Colon (tissue), 2 donors: ENCODE results near the gene FAM76A.
"Not testable (repeated sequence)": the region's sequence is repeated elsewhere in the genome, so short reads cannot be mapped to it uniquely, and the experiment has no call there.

ENCODE experiments used
- FAIRE-seq: peaks from 2 replicates; lab custom pipeline; 2012; peaks lifted over from hg19 to GRCh38; lab: Jason Lieb, UNC
- donor health status: control.
- donor health status: control.

Gene FAM76A

DNA sequence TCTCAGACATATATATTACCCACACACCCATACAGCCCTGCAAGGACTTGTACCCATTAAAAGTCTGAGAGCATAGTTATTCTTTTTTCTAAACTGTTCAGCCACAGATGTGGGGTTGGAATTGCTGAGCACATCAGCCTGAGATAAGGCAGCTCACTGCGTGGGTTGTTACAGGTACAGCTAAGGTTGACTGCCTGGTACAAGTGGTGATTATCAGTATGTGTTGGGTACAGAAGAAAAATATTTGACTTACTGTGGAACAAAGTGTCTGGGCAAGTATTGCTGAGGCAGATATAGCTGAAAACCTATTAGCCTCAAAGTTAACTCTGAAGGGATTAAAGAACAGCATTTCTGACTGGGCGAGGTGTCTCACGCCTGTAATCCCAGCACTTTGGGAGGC, 52.3 kb downstream of the FAM76A start:
- FAIRE-seq, result no peak

DNA sequence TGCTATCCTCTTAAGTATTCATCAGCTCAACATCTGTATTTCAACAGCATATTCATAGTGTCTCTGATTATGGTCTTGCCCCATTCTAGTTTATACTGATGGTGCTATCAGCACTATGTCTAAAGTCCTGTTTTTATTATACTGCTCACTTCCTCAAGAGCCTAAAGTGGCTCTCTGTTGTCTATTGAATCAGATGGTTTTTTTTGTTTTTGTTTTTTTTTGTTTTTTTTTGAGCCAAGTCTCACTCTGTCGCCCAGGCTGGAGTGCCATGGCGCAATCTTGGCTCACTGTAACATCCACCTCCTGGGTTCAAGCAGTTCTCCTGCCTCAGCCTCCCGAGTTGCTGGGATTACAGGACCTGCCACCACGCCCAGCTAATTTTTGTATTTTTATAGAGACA, 53.4 kb downstream of the FAM76A start:
- FAIRE-seq, result no peak

DNA sequence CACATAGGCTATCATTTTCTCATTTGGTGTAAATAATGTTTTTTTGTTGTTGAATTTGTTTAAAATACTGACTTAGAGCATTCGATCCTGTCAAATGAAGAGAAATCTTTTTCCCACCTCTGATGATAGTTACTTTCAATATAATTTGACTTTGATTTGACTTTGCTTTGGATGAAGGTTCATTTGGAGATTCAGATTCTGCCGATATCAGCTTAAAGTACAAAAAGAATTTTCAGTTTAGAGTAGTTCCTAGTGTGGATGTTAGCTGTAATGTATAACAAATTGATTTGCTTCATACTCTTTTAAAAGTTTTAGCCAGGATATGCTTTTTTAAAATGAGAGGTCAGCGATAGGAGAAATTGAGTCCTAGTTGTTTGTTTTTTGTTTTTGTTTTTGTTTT, 57.2 kb downstream of the FAM76A start:
- FAIRE-seq, result no peak

DNA sequence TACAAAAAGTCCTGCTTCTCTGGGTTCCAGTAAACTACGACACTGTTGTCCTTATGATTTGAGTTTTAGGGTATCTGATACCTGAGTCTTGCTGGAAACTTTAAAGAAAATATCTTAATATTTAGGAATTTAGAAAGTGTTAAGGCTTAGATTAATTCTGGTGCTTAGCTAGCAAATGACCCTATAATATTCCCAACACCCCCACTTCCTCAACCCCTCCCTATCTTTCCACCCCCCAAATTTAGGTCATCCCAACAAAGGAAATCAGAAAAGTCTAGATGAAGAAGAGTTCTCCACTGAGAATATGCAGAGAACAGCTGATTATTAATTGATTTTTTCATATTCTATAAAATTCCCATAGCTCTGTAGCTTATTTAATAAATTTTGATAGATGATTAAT, 58.9 kb downstream of the FAM76A start:
- FAIRE-seq, result no peak

DNA sequence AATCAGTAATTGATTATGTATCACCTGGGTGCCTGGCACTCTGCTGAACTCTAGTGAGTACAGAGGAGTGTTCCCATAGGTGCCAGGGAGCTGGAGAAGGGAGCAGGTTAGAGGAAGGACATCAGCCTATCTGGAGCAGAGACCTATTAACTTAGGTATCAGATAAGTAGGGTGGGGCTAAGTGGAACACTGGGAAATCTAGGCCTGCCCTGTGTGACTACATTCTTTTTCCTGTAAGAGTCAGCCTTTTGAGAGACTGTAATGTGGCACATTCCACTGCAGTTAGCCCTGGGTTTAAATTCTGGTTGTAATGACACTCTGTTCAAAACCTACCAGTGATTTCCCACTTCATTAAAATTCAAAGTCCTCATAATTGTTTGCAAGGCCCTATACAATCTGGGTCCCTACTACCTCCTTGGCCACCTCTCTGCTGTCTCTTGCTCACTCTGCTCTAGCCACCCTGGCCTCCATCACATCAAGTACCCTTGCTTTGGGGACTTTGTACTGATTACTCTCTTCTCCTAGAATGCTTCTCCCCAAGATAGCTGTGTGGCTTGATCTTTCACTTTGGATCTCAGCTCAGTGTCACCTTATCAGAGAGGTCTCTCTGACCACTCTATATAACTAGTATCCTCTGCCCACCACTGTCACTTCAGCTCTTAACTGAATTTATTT, 60.2 kb downstream of the FAM76A start:
- FAIRE-seq, result no peak

DNA sequence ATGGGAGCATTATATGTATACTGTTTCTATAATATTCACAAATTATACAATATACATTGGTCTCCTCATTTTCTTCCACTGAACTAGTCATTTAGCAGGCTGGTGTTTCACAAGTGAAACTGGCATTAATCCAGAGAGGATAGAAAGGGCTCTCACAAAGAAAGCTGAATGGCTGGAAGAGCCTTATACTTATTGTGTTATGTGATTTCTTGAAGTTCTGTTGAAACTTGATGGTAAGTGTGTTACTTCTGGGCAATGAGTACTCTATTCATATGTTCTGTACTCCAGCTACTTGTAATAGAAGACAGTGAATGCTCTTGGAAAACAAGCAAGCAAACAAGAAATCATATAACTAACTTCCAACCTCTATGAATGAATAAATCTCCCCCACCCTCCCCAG, 62.1 kb downstream of the FAM76A start:
- FAIRE-seq, result no peak

DNA sequence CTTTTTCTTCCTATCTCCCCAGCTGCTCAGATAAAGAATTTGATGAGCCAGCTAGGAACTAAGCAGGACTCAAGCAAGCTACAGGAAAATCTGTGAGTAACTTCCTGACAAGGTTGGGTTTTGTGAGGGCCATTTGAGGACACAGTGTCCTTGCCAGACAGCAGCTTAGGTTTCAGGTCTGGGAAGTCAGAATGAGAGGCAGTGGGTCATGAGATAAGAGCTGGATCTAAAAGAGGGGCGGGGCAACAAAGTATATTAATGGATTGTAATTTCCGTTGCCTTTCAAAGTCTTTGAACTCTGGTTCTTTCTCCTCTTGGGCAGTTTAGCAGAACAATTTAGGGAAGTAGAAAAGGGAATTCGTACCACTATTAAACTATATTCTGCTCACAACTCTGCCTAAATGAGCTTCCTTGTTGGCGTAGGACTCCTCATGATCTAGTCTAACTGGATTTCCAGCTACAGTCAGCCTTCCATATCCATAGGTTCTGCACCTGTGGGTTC, 63.8 kb downstream of the FAM76A start:
- no peak for FAIRE-seq

DNA sequence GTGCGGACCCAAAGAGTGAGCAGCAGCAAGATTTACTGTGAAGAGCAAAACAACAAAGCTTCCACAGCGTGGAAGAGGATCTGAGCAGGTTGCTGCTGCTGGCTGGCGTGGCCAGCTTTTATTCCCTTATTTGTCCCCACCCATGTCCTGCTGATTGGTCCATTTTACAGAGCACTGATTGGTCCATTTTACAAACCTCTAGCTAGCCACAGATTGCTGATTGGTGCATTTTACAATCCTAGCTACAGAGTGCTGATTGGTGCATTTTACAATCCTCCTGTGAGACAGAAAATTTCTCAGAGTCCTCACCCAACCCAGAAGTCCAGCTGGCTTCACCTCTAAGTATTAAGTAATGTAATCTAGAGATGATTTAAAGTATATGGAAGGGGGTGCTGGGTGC, 64.5 kb downstream of the FAM76A start:
- FAIRE-seq, result not testable (repeated sequence)

DNA sequence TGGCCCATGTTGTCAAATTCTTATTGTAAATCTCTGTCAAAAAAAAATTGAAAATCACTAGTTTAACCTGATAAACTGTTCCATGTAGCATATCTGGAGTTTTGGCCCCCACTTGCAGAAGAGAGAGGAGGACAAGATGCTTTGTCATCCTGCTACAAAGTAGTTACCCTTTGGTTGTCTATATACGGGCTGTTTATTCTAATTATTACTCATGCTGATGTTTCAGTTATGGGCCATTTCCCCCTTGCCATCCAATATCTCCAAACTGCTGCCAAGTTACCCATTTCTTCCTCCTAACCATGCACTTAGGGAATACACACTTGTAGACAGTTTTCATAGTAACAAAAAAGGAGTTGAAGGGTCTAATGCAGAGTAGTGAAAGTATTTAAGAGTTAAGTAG, 69.8 kb downstream of the FAM76A start:
- FAIRE-seq, result no peak

DNA sequence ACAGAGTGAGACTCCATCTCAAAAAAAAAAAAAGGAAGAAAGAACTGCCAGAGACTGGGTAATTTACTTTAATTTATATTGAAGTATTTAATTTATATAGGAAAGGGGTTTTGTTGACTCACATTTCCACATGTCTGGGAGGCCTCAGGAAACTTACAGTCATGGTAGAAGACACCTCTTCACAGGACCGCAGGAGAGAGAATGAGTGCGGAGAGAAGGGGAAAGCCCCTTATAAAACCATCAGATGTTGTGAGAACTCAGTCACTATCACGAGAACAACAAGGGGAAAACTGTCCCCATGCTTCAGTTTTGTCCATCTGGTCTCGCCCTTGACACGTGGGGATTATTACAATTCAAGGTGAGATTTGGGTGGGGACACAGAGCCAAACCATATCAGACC, 79.0 kb downstream of the FAM76A start:
- FAIRE-seq, result no peak

DNA sequence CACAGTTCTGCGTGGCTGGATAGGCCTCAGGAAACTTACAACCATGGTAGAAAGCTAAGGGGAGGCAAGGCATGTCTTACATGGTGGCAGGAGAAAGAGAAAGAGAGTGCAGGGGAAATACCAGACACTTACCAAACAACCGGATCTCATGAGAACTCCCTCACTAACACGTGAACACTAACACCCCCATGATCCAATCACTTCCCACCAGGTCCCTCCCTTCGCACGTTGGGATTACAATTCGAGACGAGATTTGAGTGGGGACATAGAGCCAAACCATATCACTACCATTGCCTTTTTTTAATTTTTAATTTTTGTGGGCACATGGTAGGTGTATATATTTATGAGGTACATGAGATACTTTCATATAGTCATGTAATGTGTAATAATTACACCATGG, 81.0 kb downstream of the FAM76A start:
- no peak for FAIRE-seq

DNA sequence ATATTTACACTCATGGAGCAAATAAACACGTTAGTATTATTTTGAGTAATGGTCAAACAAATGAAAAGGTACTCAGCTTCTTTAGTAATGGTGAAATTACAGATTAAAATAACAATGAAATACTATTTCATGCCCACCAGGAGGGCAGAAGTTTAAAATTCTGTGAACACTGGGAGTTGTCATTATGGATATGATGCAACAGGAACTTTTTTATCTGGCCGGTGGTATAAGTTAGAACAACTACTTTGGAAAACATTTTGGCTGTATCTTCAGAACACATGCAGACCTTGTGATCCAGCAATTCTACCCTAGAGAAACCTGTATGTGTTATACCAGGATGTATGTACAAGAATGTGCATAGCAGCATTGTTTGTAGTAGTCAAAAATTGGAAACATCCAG, 81.6 kb downstream of the FAM76A start:
- no peak for FAIRE-seq

DNA sequence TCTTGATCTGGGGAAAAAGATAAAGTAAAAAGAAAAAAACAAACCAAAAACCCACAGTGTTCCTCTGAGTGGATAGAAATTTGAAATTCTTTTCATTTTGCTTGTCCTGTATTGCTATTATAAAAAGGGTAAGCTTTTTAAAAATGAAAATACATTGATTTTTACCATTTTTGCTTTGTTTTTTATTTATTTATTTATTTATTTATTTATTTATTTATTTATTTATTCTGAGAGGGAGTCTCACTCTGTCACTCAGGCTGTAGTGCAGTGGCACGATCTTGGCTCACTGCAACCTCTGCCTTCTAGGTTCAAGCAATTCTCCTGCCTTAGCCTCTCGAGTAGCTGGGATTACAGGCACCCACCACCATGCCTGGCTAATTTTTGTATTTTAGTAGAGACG, 82.4 kb downstream of the FAM76A start:
- FAIRE-seq, result not testable (repeated sequence)

DNA sequence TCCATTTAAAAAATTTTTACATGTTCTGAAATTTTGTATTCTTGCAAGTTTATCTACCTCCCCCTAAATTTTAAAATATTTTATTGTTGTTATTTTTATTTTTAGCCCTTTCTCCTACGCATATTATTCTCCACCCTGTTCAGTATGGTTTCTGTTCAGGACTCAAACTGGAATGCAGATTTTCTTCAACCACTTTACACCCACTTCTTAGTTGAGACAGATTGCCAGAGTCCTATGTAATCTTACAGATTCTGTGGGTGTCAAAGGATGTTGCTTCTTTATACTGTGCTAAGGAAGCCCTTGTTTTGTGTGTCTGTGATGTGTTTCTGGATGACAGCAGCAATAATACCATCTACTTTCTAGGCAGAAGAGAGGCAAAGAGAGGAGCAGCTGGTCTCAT, 84.1 kb downstream of the FAM76A start:
- FAIRE-seq, result no peak

DNA sequence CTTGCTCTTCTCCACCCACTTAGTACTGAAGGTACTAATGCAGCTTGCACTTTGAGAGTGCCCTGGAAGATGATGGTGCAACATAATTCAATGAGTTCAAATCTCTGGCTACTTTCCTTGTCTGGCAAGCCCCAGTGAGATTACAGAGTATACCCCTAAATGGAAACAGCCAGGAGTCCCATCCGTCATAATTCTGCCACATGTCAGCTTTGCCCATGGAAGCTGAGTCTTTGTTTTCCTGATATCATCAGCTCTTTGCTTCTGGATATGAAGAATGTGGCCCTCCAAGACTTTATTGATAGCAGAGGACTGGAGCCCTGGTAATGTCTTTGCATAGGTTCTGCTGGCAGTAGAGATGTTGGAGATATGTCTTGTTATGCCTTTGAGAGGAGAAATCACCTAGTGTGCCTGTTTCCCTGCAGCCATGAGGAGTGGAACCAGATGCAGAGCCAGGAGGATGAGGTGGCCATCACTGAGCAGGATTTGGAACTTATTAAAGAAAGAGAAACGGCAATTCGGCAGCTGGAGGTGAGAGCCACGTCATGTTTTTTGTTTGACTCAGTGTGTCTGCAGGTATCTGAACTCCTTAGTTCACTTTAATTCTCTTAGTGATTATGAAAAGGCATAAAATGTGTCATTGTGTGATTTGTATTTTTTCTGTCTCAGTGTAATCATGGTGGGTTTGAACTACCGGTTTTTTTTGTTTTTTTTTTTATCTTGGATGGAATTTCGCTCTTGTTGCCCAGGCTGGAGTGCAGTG, 86.2 kb downstream of the FAM76A start:
- FAIRE-seq, result no peak
